ENCODE data around the gene ATG13. TPM values are rescaled to one million over a fixed set of nuclear protein-coding genes. Genes with fewer than 3 reads are reported as not detected.

Gene ATG13
- polyA plus RNA-seq, 1 of the 3 experiments (the other 2 are of a cell fraction): 39.4 TPM

GRCh38 chr11:46649180-46649738 is 31.9 kb downstream of the ATG13 start (continued):
- peak; percentile 87 for TF ChIP-seq PBX3 (IDR thresholded peaks at IDR 0.05)

DNA sequence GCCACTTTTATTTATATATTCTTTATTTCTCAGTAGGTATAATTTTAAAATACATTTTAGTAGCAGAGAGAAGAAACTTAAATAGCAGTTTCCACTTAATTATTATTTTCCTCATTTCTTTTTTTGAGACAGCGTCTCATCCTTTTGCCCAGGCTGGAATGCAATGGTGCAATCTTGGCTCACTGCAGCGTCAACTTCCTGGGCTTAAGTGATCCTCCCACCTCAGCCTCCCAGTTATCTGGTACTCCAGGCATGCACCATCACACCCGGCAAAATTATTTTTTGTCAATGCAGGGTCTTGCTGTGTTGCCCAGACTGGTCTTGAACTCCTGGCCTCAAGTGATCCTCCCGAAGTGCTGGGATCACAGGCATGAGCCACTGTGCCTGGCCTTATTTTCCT is 38.3 kb downstream of the ATG13 start:
- ChIA-PET CTCF (interaction anchor here (1.1 kb wide), 1 partner anchor 25 kb away, joined by 3 read pairs; no protein-coding TSS in a partner anchor), POLR2A (no interaction called here)
- Histone ChIP-seq H3K36me3 (replicated peaks in 1 of 2; ENCODE audit: control insufficient read depth in 1 of 2, insufficient read depth in 2 of 2, low read length in 1 of 2) (peaks cover 29 to 70% of the 10 kb centered on the region in 2 experiments), H3K27ac (ENCODE audit: low read depth in 2 of 2, low read length in 1 of 2) (no peak overlapping the region), H3K27me3 (ENCODE audit: insufficient read depth) (no peaks in the 10 kb centered on the region), H3F3A (replicated peaks; ENCODE audit: insufficient read depth) (peaks cover 11% of the 10 kb centered on the region), H3K4me1 (ENCODE audit: control insufficient read depth in 1 of 2, insufficient read depth in 2 of 2, low read depth in 1 of 2, low read length in 1 of 2) (peaks cover 0 to 11% of the 10 kb centered on the region in 2 experiments; a peak in 1 of 4 replicates), H3K4me3 (ENCODE audit: low read depth in 2 of 2, low read length in 1 of 2) (no peak overlapping the region), H3K9me3 (no peaks in the 10 kb centered on the region), H3K9me2 (no peaks in the 10 kb centered on the region), H3K9ac (no peak overlapping the region), H3K79me2 (ENCODE audit: insufficient read depth) (no peaks in the 10 kb centered on the region), H2AFZ (ENCODE audit: low read depth) (no peak overlapping the region), H4K20me1 (ENCODE audit: insufficient read depth) (no peaks in the 10 kb centered on the region), H3K4me2 (no peak overlapping the region)
- TF ChIP-seq IRF3 (IDR thresholded peaks at IDR 0.05; ENCODE audit: low read depth, low read length): no peak
- no peak for DNase-seq
- WGBS (ENCODE audit: low lambda C conversion rate): 83% methylated on average over 4 of the region's 4 CpGs

GRCh38 chr11:46657186-46657585 is 39.8 kb downstream of the ATG13 start:
- H3K27me3 ChIP-seq (ENCODE audit: insufficient read depth): no peaks in the 10 kb centered on the region
- WGBS (ENCODE audit: low lambda C conversion rate): 92% methylated on average over 3 of the region's 3 CpGs
- TF ChIP-seq SMC3 (IDR thresholded peaks at IDR 0.05; ENCODE audit: low read depth, low read length): no peak
- no peak for TF ChIP-seq EZH2phosphoT487 (IDR thresholded peaks at IDR 0.05; ENCODE audit: borderline replicate concordance, low read depth)
- TF ChIP-seq, protein P1, sequence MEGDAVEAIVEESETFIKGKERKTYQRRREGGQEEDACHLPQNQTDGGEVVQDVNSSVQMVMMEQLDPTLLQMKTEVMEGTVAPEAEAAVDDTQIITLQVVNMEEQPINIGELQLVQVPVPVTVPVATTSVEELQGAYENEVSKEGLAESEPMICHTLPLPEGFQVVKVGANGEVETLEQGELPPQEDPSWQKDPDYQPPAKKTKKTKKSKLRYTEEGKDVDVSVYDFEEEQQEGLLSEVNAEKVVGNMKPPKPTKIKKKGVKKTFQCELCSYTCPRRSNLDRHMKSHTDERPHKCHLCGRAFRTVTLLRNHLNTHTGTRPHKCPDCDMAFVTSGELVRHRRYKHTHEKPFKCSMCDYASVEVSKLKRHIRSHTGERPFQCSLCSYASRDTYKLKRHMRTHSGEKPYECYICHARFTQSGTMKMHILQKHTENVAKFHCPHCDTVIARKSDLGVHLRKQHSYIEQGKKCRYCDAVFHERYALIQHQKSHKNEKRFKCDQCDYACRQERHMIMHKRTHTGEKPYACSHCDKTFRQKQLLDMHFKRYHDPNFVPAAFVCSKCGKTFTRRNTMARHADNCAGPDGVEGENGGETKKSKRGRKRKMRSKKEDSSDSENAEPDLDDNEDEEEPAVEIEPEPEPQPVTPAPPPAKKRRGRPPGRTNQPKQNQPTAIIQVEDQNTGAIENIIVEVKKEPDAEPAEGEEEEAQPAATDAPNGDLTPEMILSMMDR (IDR thresholded peaks at IDR 0.05): no peak
- no peak for TF ChIP-seq JUND (IDR thresholded peaks at IDR 0.05)
- no peak for TF ChIP-seq RFX5 (IDR thresholded peaks at IDR 0.05; ENCODE audit: low read length)
- no peak for TF ChIP-seq USF2 (IDR thresholded peaks at IDR 0.05; ENCODE audit: borderline replicate concordance, low read depth, low read length)
- TF ChIP-seq FOXM1 (IDR thresholded peaks at IDR 0.05; ENCODE audit: low read depth): no peak
- no peak for TF ChIP-seq YY1 (IDR thresholded peaks at IDR 0.05; ENCODE audit: low read depth)
- no peak for TF ChIP-seq FOSL2 (IDR thresholded peaks at IDR 0.05; ENCODE audit: borderline replicate concordance, low read depth)
- TF ChIP-seq PBX3 (IDR thresholded peaks at IDR 0.05): no peak
- TF ChIP-seq TAF1 (IDR thresholded peaks at IDR 0.05; ENCODE audit: borderline replicate concordance, low read depth, low read length): no peak
- TF ChIP-seq EP300 (IDR thresholded peaks at IDR 0.05; ENCODE audit: borderline replicate concordance in 1 of 2, low read depth in 1 of 2, low read length in 1 of 2): no peak
- TF ChIP-seq REST (IDR thresholded peaks at IDR 0.05; ENCODE audit: low read depth, low read length): no peak
- H3K4me3 ChIP-seq (ENCODE audit: low read depth in 2 of 2, low read length in 1 of 2): no peak overlapping the region
- POLR2A ChIA-PET: no interaction called here
- H3K4me2 ChIP-seq: no peak overlapping the region
- H4K20me1 ChIP-seq (ENCODE audit: insufficient read depth): no peaks in the 10 kb centered on the region
- no peak overlapping the region for H2AFZ ChIP-seq (ENCODE audit: low read depth)
- CTCF ChIA-PET: no interaction called here
- H3K27ac ChIP-seq (ENCODE audit: low read depth in 2 of 2, low read length in 1 of 2): peak overlapping the region; percentile 24 to 39; a peak in 2 of 4 replicates
- DNase-seq: no peak
- no peaks in the 10 kb centered on the region for H3K79me2 ChIP-seq (ENCODE audit: insufficient read depth)
- H3K9me2 ChIP-seq: no peaks in the 10 kb centered on the region
- peaks cover 0 to 11% of the 10 kb centered on the region in 2 experiments; a peak in 1 of 4 replicates for H3K4me1 ChIP-seq (ENCODE audit: control insufficient read depth in 1 of 2, insufficient read depth in 2 of 2, low read depth in 1 of 2, low read length in 1 of 2)
- H3F3A ChIP-seq (replicated peaks; ENCODE audit: insufficient read depth): peaks cover 11% of the 10 kb centered on the region
- no peaks in the 10 kb centered on the region for H3K9me3 ChIP-seq
- peaks cover 24 to 66% of the 10 kb centered on the region in 2 experiments for H3K36me3 ChIP-seq (replicated peaks in 1 of 2; ENCODE audit: control insufficient read depth in 1 of 2, insufficient read depth in 2 of 2, low read length in 1 of 2)
- H3K9ac ChIP-seq: no peak overlapping the region

All from SK-N-SH (cell line).